DND-41 (cell line): ENCODE data around the gene MBD1.
A peak's percentile ranks its signal among the peaks of the same experiment; 100 is the strongest.

Experiments used
- ATAC-seq: fragments of 200-7000 bp; cut with Tn5 transposase; 3 replicates; pipeline ENCODE4 v1.9.1; 2021; ENCODE audit warnings: low read depth; ENCODE audit not compliant: insufficient read depth
- DNase-seq: peaks from one replicate; pipeline ENCODE4 v3.0.0-alpha.2; 2020
- H2AFZ ChIP-seq: 2 replicates; pipeline ENCODE4 v1.6.0; 2012; ENCODE audit warnings: low read depth, low read length
- H3K27ac ChIP-seq: 2 replicates; pipeline ENCODE4 v1.5.1; 2012; ENCODE audit warnings: low read length, inconsistent platforms
- H3K27me3 ChIP-seq: fragments of 200-600 bp; sonication (generic); 2 replicates; pipeline ENCODE4 v1.6.0; 2012; ENCODE audit warnings: low read length, mild to moderate bottlenecking, inconsistent platforms; ENCODE audit not compliant: insufficient read depth, poor library complexity
- H3K36me3 ChIP-seq: 2 replicates; pipeline ENCODE4 v1.5.1; 2012; ENCODE audit warnings: low read length, inconsistent platforms; ENCODE audit not compliant: insufficient read depth
- H3K4me1 ChIP-seq: 2 replicates; pipeline ENCODE4 v1.5.1; 2012; ENCODE audit warnings: mild to moderate bottlenecking, low read length; ENCODE audit not compliant: insufficient read depth
- H3K4me2 ChIP-seq: 2 replicates; pipeline ENCODE4 v1.6.0; 2012; ENCODE audit warnings: mild to moderate bottlenecking, moderate library complexity, low read length, inconsistent platforms; ENCODE audit not compliant: insufficient read depth
- H3K4me3 ChIP-seq, 2 experiments: fragments of 200-600 bp in 1 of 2; shearing (Covaris generic) in 1 of 2; 2 replicates each; pipeline ENCODE4 v1.5.1; 2012 to 2016; ENCODE audit warnings: inconsistent platforms in 2 of 2, low read length in 2 of 2, mild to moderate bottlenecking in 2 of 2, low read depth in 1 of 2, moderate library complexity in 1 of 2
- H3K79me2 ChIP-seq: 2 replicates; pipeline ENCODE4 v1.6.0; 2012; ENCODE audit warnings: low read length, inconsistent platforms; ENCODE audit not compliant: insufficient read depth
- H3K9ac ChIP-seq: 2 replicates; pipeline ENCODE4 v1.6.0; 2012; ENCODE audit warnings: low read depth, mild to moderate bottlenecking, inconsistent platforms, low read length, moderate library complexity
- H3K9me3 ChIP-seq: 2 replicates; pipeline ENCODE4 v1.5.1; 2012; ENCODE audit warnings: low read length, moderate library complexity, mild to moderate bottlenecking, inconsistent platforms; ENCODE audit not compliant: insufficient read depth, severe bottlenecking
- H4K20me1 ChIP-seq: 2 replicates; pipeline ENCODE4 v1.6.0; 2012; ENCODE audit warnings: low read length; ENCODE audit not compliant: insufficient read depth
- CTCF ChIP-seq: IDR thresholded peaks from 2 replicates; pipeline ENCODE4 v1.5.1; 2012; ENCODE audit warnings: borderline replicate concordance, low read length, moderate library complexity, mild to moderate bottlenecking; ENCODE audit not compliant: poor library complexity, severe bottlenecking; ENCODE audit errors: extremely low read depth
- EZH2 ChIP-seq: IDR thresholded peaks from 3 replicates; pipeline ENCODE4 v1.6.1; 2012; ENCODE audit warnings: borderline replicate concordance, low read depth, mild to moderate bottlenecking, moderate library complexity, low read length, inconsistent platforms; ENCODE audit not compliant: severe bottlenecking

Gene MBD1

GRCh38 chr18:50320719-50321118, 39.4 kb upstream of the MBD1 start:
- H3K79me2 ChIP-seq = no peaks in the 10 kb centered on the region
- DNase-seq (no peak), ATAC-seq (0 out of 3 replicates have a peak, but pooled peaks have one; percentile 27)
- H3K36me3 ChIP-seq = no peaks in the 10 kb centered on the region
- TF ChIP-seq EZH2 = no peak
- H3K4me1 ChIP-seq = no peaks in the 10 kb centered on the region
- no peak overlapping the region for H2AFZ ChIP-seq
- no peaks in the 10 kb centered on the region for H3K9me3 ChIP-seq
- no peak overlapping the region for H3K27ac ChIP-seq
- H3K27me3 ChIP-seq = peaks cover 9% of the 10 kb centered on the region
- H4K20me1 ChIP-seq = no peaks in the 10 kb centered on the region
- H3K4me3 ChIP-seq = no peak overlapping the region
- H3K9ac ChIP-seq = no peak overlapping the region
- H3K4me2 ChIP-seq = peak overlapping the region; percentile 35; the same call in 1 of the 2 replicates

GRCh38 chr18:50315100-50315871, 34.0 kb upstream of the MBD1 start:
- no peaks in the 10 kb centered on the region for H3K4me1 ChIP-seq
- no peak overlapping the region for H3K9ac ChIP-seq
- DNase-seq = no peak
- H3K27ac ChIP-seq = no peak overlapping the region
- no peaks in the 10 kb centered on the region for H3K36me3 ChIP-seq
- no peaks in the 10 kb centered on the region for H3K9me3 ChIP-seq
- H3K4me2 ChIP-seq = no peak overlapping the region
- H2AFZ ChIP-seq = no peak overlapping the region
- no peaks in the 10 kb centered on the region for H3K79me2 ChIP-seq
- no peaks in the 10 kb centered on the region for H4K20me1 ChIP-seq
- H3K27me3 ChIP-seq = peaks cover 9% of the 10 kb centered on the region
- H3K4me3 ChIP-seq = no peak overlapping the region
- ATAC-seq = no peak
- TF ChIP-seq CTCF (no peak), EZH2 (no peak)

- Histone ChIP-seq H3K9me3 (no peaks in the 10 kb centered on the region), H3K79me2 (no peaks in the 10 kb centered on the region), H4K20me1 (no peaks in the 10 kb centered on the region), H3K4me3 (no peak overlapping the region), H3K9ac (no peak overlapping the region), H3K27me3 (peaks cover 6% of the 10 kb centered on the region), H3K4me2 (no peak overlapping the region), H3K36me3 (no peaks in the 10 kb centered on the region), H3K27ac (no peak overlapping the region), H3K4me1 (no peaks in the 10 kb centered on the region), H2AFZ (no peak overlapping the region)
- TF ChIP-seq CTCF (no peak), EZH2 (no peak)
- DNase-seq (no peak), ATAC-seq (no peak)
Observed at GRCh38 chr18:50313873-50314460, 32.6 kb upstream of the MBD1 start.

GRCh38 chr18:50313031-50313607, 31.8 kb upstream of the MBD1 start:
- Histone ChIP-seq H3K27me3 (peaks cover 4% of the 10 kb centered on the region), H3K79me2 (no peaks in the 10 kb centered on the region), H3K4me2 (no peak overlapping the region), H3K36me3 (no peaks in the 10 kb centered on the region), H2AFZ (no peak overlapping the region), H3K4me1 (peaks cover 4% of the 10 kb centered on the region), H4K20me1 (no peaks in the 10 kb centered on the region), H3K27ac (no peak overlapping the region), H3K9me3 (no peaks in the 10 kb centered on the region), H3K9ac (no peak overlapping the region), H3K4me3 (no peak overlapping the region)
- no peak for TF ChIP-seq EZH2
- TF ChIP-seq CTCF = no peak
- DNase-seq (no peak), ATAC-seq (no peak)
